Suprapubic skin (tissue), 3 donors: ENCODE results near the gene GCLM.

ENCODE experiments used
- CTCF ChIP-seq, 2 donors: fragments of 200-600 bp in 1 of 2; fragments of 450-650 bp in 1 of 2; sonication (generic) in 1 of 2; IDR thresholded peaks; one replicate each; pipeline ENCODE4 v1.5.1; 2016 to 2019; ENCODE audit warnings: antibody characterized with exemption in 2 of 2, mild to moderate bottlenecking in 1 of 2, moderate library complexity in 1 of 2
- POLR2AphosphoS5 ChIP-seq, 3 donors: sonication (generic); formaldehyde crosslinking; IDR thresholded peaks; one replicate each; pipeline ENCODE4 v1.6.1; 2017; ENCODE audit warnings: antibody characterized with exemption in 3 of 3

DNA sequence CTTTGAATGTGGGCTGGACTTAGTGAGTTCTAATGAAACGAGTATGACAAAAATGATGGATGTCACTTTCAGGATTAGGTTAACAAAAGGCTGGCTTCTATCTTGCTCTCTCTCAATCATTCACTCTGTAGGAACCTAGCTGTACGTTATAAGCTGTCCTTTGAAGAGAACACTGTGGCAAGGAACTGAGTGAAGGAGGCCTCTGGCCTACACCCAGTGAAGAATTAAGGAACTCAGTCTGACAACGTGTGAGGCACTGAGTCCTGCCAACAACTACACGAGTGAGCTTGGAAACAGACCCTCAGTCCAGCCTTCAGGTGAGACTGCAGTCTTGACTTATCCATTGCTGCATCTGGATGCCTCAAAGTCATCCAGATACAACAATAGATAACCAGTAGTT lies 27.0 kb downstream of the GCLM start:
- TF ChIP-seq CTCF (IDR thresholded peaks at IDR 0.05) (no peak), POLR2AphosphoS5 (IDR thresholded peaks at IDR 0.05) (no peak)
